Astrocyte of the spinal cord (primary cell): Measurements from ENCODE around the gene PGF.

ENCODE experiments used
- DNase-seq: peaks from one replicate; pipeline ENCODE4 v3.0.0; 2011; ENCODE audit warnings: low read depth, low spot score
- H3K4me3 ChIP-seq: 2 replicates; pipeline ENCODE4 v1.5.1; 2011; ENCODE audit warnings: low read depth, mild to moderate bottlenecking, low read length, moderate library complexity
- CTCF ChIP-seq: IDR thresholded peaks from 2 replicates; pipeline ENCODE4 v1.5.1; 2012; ENCODE audit warnings: low read depth, mild to moderate bottlenecking, low read length, inconsistent platforms
- in situ Hi-C: cut with HindIII; loops from 2 replicates; pipeline ENCODE4 v1.10.0; 2017; ENCODE audit warnings: low sequenced_read_pairs

PGF gene

GRCh38 chr14:74959596-74960180, 4.3 kb upstream of the PGF start:
- no peak overlapping the region for H3K4me3 ChIP-seq
- DNase-seq, result no peak
- in situ Hi-C loops, result no loop called here
- TF ChIP-seq CTCF, result no peak

DNA sequence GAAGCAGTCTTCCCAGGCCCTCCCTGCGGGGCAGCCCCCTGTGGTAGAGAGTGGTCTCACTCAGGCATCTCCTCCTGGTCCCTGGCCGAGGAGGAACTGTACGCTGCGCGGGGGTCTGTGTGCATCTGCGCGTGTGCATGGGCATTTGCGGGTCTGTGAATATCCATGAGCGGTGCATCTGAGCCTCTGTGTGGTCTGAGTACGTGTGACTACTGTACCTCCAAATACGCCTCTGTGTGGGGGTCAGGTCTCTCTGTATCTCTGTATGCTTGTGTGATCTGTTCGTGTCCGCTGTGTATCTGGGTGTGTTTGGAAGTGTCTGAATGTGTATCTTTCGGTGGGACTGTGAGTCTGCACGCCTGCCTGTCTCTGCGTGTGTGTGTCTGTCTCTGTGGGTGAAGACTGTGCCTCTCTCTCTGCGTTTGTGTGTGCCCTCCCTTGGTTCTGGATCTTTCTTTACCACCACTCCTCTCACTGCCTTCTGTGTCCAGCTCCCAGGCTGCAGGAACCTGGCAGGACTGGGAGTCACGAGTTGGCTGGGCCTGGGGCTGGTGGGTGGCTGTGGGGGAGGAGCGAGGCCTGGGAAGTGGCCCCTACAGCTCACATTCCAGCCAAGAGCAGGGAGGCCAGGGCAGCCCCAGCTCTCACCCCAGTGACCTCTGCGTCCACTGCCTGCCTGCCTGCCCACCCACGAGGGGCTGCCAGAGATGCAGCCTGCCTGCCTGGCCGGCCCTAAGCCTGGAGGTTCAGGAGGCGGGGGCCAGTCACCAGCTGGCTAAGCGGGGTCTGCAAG, 1.1 kb upstream of the PGF start:
- no peak for DNase-seq
- in situ Hi-C loops, result no loop called here
- H3K4me3 ChIP-seq, result no peak overlapping the region
- no peak for TF ChIP-seq CTCF

DNA sequence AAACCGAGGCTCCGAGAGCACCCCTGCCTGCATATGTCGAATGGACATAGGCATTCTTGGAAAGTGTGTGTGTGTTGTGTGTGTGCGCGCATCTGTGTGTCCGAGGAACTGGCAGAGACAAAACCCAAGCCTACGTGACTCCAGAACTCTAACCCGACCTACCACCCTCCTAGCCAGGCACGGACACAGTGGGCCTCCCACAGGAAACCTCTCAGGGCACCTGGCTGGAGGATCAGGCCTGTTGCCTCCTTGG, 556 bp upstream of the PGF start:
- H3K4me3 ChIP-seq, result no peak overlapping the region
- in situ Hi-C loops, result no loop called here
- no peak for TF ChIP-seq CTCF
- DNase-seq, result no peak

DNA sequence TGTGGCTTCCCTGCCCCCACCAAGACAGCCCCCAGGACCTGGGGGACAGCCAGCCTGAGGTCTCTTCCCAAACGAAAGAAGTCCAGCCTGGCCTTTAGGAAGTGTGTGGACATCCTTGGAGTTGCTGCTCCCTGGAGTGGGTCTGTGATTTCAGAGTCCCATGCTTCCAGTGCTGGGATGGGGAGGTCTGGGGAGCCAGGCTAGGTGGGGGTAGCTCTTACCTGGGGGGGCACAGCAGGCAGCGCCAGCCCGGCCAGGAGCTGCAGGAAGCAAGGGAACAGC, 509 bp downstream of the PGF start:
- in situ Hi-C loops, result no loop called here
- no peak for TF ChIP-seq CTCF
- no peak for DNase-seq
- peak overlapping the region; percentile 59 for H3K4me3 ChIP-seq

DNA sequence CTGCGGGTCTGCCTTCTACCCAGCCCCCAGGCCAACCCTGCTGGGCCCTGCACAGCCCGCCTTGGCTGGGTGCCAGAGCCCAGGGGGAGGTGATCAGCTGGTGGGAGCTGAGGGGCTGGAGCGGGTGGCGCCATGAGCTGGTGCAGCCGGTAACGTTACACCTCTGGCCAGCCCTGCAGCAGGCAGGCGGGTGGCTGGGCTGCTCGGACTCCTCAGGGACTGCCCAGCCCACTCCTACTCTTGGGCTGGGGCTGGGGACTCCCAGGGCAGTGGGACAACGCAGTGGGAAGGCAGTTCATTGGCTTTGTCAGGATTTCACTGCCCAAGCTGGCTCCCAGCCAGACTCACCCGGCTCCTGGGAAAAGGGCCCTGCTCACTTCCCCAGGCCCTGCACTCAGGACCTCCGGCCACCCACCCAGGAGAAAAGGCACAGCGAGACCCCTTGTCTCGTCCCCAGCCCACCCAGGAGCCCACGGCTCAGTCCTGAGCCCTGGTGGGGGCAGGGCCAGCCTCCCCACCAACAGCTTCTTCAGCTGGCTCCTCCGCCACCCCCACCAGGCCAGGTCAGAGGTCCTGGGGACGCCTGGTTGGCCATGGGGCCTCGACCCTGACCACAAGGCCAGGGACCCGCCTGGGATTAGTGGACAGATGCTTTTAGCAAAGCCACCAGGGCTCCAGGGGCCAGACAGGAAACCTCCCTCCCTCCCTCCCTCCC, 1.0 kb downstream of the PGF start:
- in situ Hi-C loops, result no loop called here
- peak overlapping the region; percentile 59 for H3K4me3 ChIP-seq
- TF ChIP-seq CTCF, result no peak
- DNase-seq, result no peak

- in situ Hi-C loops, result no loop called here
- no peak for DNase-seq
- TF ChIP-seq CTCF, result no peak
- H3K4me3 ChIP-seq, result peak overlapping the region; percentile 59
These were observed 1.7 kb downstream of the PGF start for GRCh38 chr14:74953686-74954085.
